Measurements from ENCODE around the gene PFKL. TPM values are rescaled to one million over a fixed set of nuclear protein-coding genes. Genes with fewer than 3 reads are reported as not detected.

The PFKL gene
- total and polyA plus RNA-seq, 2 of the 8 experiments (the other 6 are each of a cell fraction or from before 2014, with no cell fraction given), result 80.2 to 82.3 TPM

DNA sequence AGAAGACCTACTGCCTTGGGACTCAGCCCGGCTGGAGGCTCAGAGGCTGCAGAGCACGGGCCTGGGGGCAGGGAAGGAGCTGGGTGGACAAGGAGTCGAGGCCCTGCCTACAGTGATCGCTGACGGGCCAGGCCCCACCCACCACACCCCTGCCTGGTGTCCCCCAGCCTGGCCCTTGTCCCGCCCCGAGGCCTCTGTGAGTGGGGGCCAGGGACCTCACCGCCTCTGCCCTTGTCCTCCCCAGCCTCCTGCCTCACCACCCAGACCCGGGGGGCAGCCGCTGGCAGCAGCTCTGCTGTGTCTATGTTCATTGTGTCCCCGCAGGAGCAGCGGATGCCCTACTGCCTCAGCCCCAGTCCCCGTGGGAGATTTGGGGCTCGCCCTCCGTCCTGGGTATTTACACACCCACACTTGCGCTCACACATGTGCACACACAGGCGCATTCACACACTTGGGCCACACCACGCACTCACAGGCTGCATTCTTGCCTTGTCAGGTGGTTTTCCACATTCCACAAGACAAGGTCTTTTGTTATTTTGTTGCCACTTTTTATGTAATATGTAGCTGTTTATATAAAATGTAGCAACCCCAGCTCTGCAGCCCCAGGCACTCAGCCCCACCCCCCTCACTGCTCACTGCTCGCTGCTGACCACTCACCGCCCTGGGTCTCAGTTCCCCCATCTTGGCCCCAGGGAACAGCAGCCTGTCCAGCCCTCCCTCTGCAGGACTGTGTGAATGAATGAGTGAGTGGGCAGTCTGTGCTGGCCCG, 7.3 kb downstream of the PFKL start:
- 88% methylated on average over 16 of the region's 21 CpGs; no CpG with 5 or more reads in 1 of the 2 experiments for WGBS, 2 experiments (ENCODE audit: extremely low coverage in 1 of 2, insufficient coverage in 1 of 2, insufficient read length in 1 of 2, insufficient replicate concordance in 2 of 2, low coverage in 1 of 2, low lambda C conversion rate in 2 of 2, missing lambda C conversion rate in 1 of 2)

More for the DNA sequence above, 7.3 kb downstream of the PFKL start:
- Histone ChIP-seq H3K4me3 (ENCODE audit: extremely low read depth in 1 of 4, insufficient read depth in 2 of 4, low read depth in 3 of 4, low read length in 4 of 4) (no peak overlapping the region), H4K91ac (replicated peaks; ENCODE audit: insufficient read length, low read length) (no peak overlapping the region), H4K5ac (ENCODE audit: insufficient read length, low read depth, low read length) (no peak overlapping the region), H3K23me2 (ENCODE audit: low read depth, low read length) (no peaks in the 10 kb centered on the region), H3K4me1 (replicated peaks in 1 of 4; ENCODE audit: control insufficient read depth in 3 of 4, insufficient read depth in 4 of 4, low read length in 3 of 4) (peaks cover 0 to 6% (median 0%) of the 10 kb centered on the region in 4 experiments; a peak in 2 of 7 replicates), H3K79me2 (ENCODE audit: control insufficient read depth in 1 of 2, insufficient read depth in 2 of 2, low read length in 2 of 2) (peaks cover 0 to 3% of the 10 kb centered on the region in 2 experiments; a peak in 1 of 4 replicates), H2BK15ac (ENCODE audit: low read length) (no peak overlapping the region), H2BK5ac (ENCODE audit: low read depth, low read length) (no peak overlapping the region), H3K36me3 (ENCODE audit: control insufficient read depth in 2 of 4, insufficient read depth in 4 of 4, low read length in 3 of 4) (peaks cover 0 to 12% (median 9%) of the 10 kb centered on the region in 4 experiments; a peak in 3 of 8 replicates), H3K9me3 (ENCODE audit: insufficient read depth in 2 of 2, low read depth in 1 of 2, low read length in 1 of 2) (no peaks in the 10 kb centered on the region), H3K14ac (ENCODE audit: insufficient read length) (no peak overlapping the region), H2BK12ac (ENCODE audit: low read depth, low read length) (no peak overlapping the region), H3K27ac (ENCODE audit: low read depth, low read length) (no peak overlapping the region), H3K4ac (replicated peaks; ENCODE audit: insufficient read length, low read depth, low read length) (no peak overlapping the region), H3K9ac (replicated peaks in 1 of 4; ENCODE audit: extremely low read depth in 1 of 4, low read depth in 3 of 4, low read length in 3 of 4) (no peak overlapping the region), H4K20me1 (replicated peaks in 1 of 2; ENCODE audit: control insufficient read depth in 1 of 2, insufficient read depth in 2 of 2, low read length in 2 of 2) (peaks cover 7 to 10% of the 10 kb centered on the region in 2 experiments), H2BK120ac (replicated peaks; ENCODE audit: low read depth, low read length) (no peak overlapping the region), H3K56ac (replicated peaks; ENCODE audit: insufficient read length, low read depth, low read length) (no peak overlapping the region), H3K18ac (ENCODE audit: extremely low read depth, low read length) (no peak overlapping the region), H2BK20ac (ENCODE audit: low read length) (no peak overlapping the region), H3K4me2 (ENCODE audit: insufficient read depth in 1 of 2, low read depth in 2 of 2, low read length in 2 of 2) (no peak overlapping the region), H3K27me3 (replicated peaks in 1 of 4; ENCODE audit: control insufficient read depth in 3 of 4, extremely low read depth in 1 of 4, insufficient read depth in 3 of 4, low read length in 3 of 4) (no peaks in the 10 kb centered on the region), H3K79me1 (ENCODE audit: low read depth, low read length) (peaks cover 4% of the 10 kb centered on the region; the same call in 1 of the 2 replicates), H3K23ac (ENCODE audit: insufficient read length) (no peak overlapping the region), H2AK5ac (ENCODE audit: low read depth, low read length) (no peak overlapping the region), H4K8ac (ENCODE audit: extremely low read depth, insufficient read depth, low read length) (no peak overlapping the region), H2AFZ (ENCODE audit: low read length) (no peak overlapping the region)
- no peak for TF ChIP-seq SP4 (IDR thresholded peaks at IDR 0.05; ENCODE audit: low read length)
- peak; percentile 30; the same call in 1 of the 2 replicates for TF ChIP-seq TEAD4 (IDR thresholded peaks at IDR 0.05; ENCODE audit: low read depth, low read length)
- no peak for TF ChIP-seq CEBPB (IDR thresholded peaks at IDR 0.05; ENCODE audit: low read depth, low read length)
- no peak for TF ChIP-seq KDM4A (IDR thresholded peaks at IDR 0.05; ENCODE audit: low read depth, low read length, severe bottlenecking)
- FAIRE-seq (no peak), DNase-seq (ENCODE audit: low read depth in 1 of 2, low spot score in 2 of 2) (no peak)
- ChIA-PET POLR2A (ENCODE audit: partially characterized antibody) (interaction anchor here (0.6 kb wide), 1 partner anchor 168 kb away, joined by 6 read pairs; no protein-coding TSS in a partner anchor), CTCF (ENCODE audit: partially characterized antibody) (interaction anchor here (0.6 to 1.2 kb wide), 4 partner anchors 9 to 27 kb away, joined by 3 to 6 read pairs (median 3); no protein-coding TSS in a partner anchor)

Measured in H1 (cell line).